HEK293T (cell line): ENCODE measurements around the gene DNAI2.

ENCODE experiments used
- CTBP1 ChIP-seq: fragments of 450-650 bp; IDR thresholded peaks from 2 replicates; pipeline ENCODE4 v1.6.1; 2016; ENCODE audit warnings: borderline replicate concordance
- FOXA1 ChIP-seq: fragments of 450-650 bp; IDR thresholded peaks from 2 replicates; pipeline ENCODE4 v1.6.1; 2016; ENCODE audit warnings: mild to moderate bottlenecking
- HDGF ChIP-seq: fragments of 450-650 bp; IDR thresholded peaks from 2 replicates; pipeline ENCODE4 v1.6.1; 2017; ENCODE audit warnings: antibody characterized with exemption, borderline replicate concordance
- NFRKB ChIP-seq: fragments of 450-650 bp; IDR thresholded peaks from 2 replicates; pipeline ENCODE4 v1.6.1; 2016; ENCODE audit warnings: mild to moderate bottlenecking, moderate library complexity
- SP1 ChIP-seq: fragments of 450-650 bp; IDR thresholded peaks from 2 replicates; pipeline ENCODE4 v1.6.1; 2017
- TARDBP ChIP-seq: fragments of 450-650 bp; IDR thresholded peaks from 2 replicates; pipeline ENCODE4 v1.6.1; 2016
- ZNF384 ChIP-seq: fragments of 450-650 bp; IDR thresholded peaks from 2 replicates; pipeline ENCODE4 v1.6.1; 2016

DNA sequence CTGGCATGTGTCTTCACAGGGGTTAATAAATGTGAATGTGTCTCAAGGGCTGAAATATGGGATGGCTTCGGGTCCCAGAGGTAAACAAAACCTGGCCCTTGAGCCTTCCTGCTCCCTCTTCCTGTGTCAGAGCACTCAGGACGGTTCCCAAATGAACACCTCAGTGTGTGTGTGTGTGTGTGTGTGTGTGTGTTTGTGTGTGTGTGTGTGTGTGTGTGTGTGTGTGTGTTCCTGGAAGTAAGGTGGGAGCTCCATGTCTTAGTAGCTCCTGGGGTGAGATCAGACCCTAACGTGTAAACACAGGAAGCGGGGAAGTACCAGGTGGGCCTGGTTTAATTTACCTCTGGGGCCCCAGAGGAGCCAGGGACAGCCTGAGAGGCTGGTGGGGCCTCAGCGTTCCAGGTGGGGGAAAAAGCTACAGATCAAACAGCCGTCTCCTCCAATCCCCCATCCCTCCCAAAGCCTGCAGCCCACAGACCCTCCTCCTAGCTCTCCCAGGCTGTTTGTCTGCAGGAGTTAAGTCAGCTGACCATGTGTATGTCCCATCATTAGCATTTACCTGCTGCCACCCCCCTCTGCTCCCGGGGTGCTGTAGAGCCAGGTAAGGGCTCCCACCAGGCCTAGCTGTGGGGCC is 58.1 kb downstream of the DNAI2 start:
- TF ChIP-seq FOXA1 (no peak), TARDBP (no peak), ZNF384 (no peak), HDGF (no peak), SP1 (no peak), NFRKB (no peak), CTBP1 (no peak)
